HepG2 (cell line): ENCODE results near the gene CHCHD6. TPM values are rescaled to one million over a fixed set of nuclear protein-coding genes. Genes with fewer than 3 reads are reported as not detected.

ENCODE experiments used
- ATAC-seq: fragments of 200-7000 bp; cut with Tn5 transposase; 3 replicates; pipeline ENCODE4 v1.9.1; 2020; ENCODE audit warnings: mild to moderate bottlenecking, moderate library complexity
- BruUV-seq: library from RNA; stranded (reverse); fragments of 400-500 nt; replicated peaks from 2 replicates; lab custom pipeline; 2021; lab: Mats Ljungman, UMichigan
- CTCF ChIA-PET: fragments of 300-600 bp; formaldehyde crosslinking; extraction: SDS; loops from one replicate; lab custom pipeline; 2021; ENCODE audit warnings: low total read pairs, inconsistent platforms, low intra/inter-chr PET ratio; lab: Yijun Ruan, JAX
- POLR2A ChIA-PET: fragments of 350-600 bp; sonication (Branson Sonifier 250); formaldehyde crosslinking; loops from one replicate; lab custom pipeline; 2020; ENCODE audit warnings: antibody characterized with exemption, inconsistent platforms; lab: Yijun Ruan, JAX
- DNase-seq: peaks from one replicate; pipeline ENCODE4 v3.0.0-alpha.2; 2015; ENCODE audit warnings: low spot score
- FAIRE-seq: peaks from 3 replicates; lab custom pipeline; 2011; peaks lifted over from hg19 to GRCh38; lab: Jason Lieb, UNC
- H2AFZ ChIP-seq: one replicate; pipeline ENCODE4 v1.6.1; 2011; ENCODE audit warnings: low read length, inconsistent platforms
- H3K27ac ChIP-seq: fragments of 300-600 bp; 3 replicates; pipeline ENCODE4 v1.8.0; 2011; ENCODE audit warnings: mixed run types, mild to moderate bottlenecking, mixed read lengths, low read length, inconsistent platforms; ENCODE audit not compliant: insufficient read depth; ENCODE audit errors: extremely low read length
- H3K27me3 ChIP-seq, 2 experiments: fragments of 200-600 bp in 1 of 2; 2 replicates in 1 of 2; 3 replicates in 1 of 2; pipeline versions ENCODE4 v1.6.0 to v1.8.0; 2011; ENCODE audit warnings: low read length in 2 of 2, mild to moderate bottlenecking in 2 of 2, moderate library complexity in 2 of 2, inconsistent platforms in 1 of 2; ENCODE audit not compliant: insufficient read depth in 2 of 2, control insufficient read depth in 1 of 2
- H3K36me3 ChIP-seq, 2 experiments: fragments of 200-600 bp in 1 of 2; replicated peaks in 1 of 2; 2 replicates in 1 of 2; 3 replicates in 1 of 2; pipeline versions ENCODE4 v1.5.1 to v1.8.0; 2011; ENCODE audit warnings: low read length in 2 of 2, inconsistent platforms in 1 of 2; ENCODE audit not compliant: insufficient read depth in 2 of 2, control insufficient read depth in 1 of 2
- H3K4me1 ChIP-seq: 2 replicates; pipeline ENCODE4 v1.5.1; 2012; ENCODE audit warnings: low read length, inconsistent platforms; ENCODE audit not compliant: insufficient read depth
- H3K4me2 ChIP-seq: 2 replicates; pipeline ENCODE4 v1.6.0; 2011; ENCODE audit warnings: low read depth, low read length, inconsistent platforms
- H3K4me3 ChIP-seq, 3 experiments: fragments of 200-600 bp in 1 of 3; sonication (generic), shearing (Covaris generic) in 1 of 3; replicated peaks in 1 of 3; 2 replicates each; pipeline ENCODE4 v1.5.1; 2011 to 2016; ENCODE audit warnings: low read length in 3 of 3, inconsistent platforms in 2 of 3, low read depth in 2 of 3, mild to moderate bottlenecking in 2 of 3, control low read depth in 1 of 3, mixed read lengths in 1 of 3; ENCODE audit not compliant: insufficient read depth in 1 of 3
- H3K79me2 ChIP-seq: one replicate; pipeline ENCODE4 v1.6.1; 2011; ENCODE audit warnings: low read length, inconsistent platforms; ENCODE audit not compliant: insufficient read depth
- H3K9ac ChIP-seq: 2 replicates; pipeline ENCODE4 v1.6.0; 2011; ENCODE audit warnings: mild to moderate bottlenecking, low read depth, low read length, inconsistent platforms; ENCODE audit not compliant: insufficient read depth
- H3K9me3 ChIP-seq: 2 replicates; pipeline ENCODE4 v1.5.1; 2012; ENCODE audit warnings: mild to moderate bottlenecking, low read length
- H4K20me1 ChIP-seq: 2 replicates; pipeline ENCODE4 v1.6.0; 2011; ENCODE audit warnings: inconsistent platforms, mild to moderate bottlenecking, low read length, moderate library complexity; ENCODE audit not compliant: insufficient read depth
- ATAD3A ChIP-seq: sonication (generic); formaldehyde crosslinking; IDR thresholded peaks from 2 replicates; pipeline ENCODE4 v1.4.0; 2020; ENCODE audit warnings: missing genetic modification reagents
- DRAP1 ChIP-seq: IDR thresholded peaks from 2 replicates; pipeline ENCODE4 v1.6.1; 2016; ENCODE audit warnings: missing genetic modification reagents, missing compliant biosample characterization
- FIP1L1 ChIP-seq: fragments of 200-400 bp; formaldehyde crosslinking; IDR thresholded peaks from 2 replicates; pipeline ENCODE4 v1.6.1; 2018; ENCODE audit warnings: low read depth, mild to moderate bottlenecking, low read length, moderate library complexity, borderline replicate concordance; ENCODE audit not compliant: insufficient read depth
- HINFP ChIP-seq: sonication (generic); formaldehyde crosslinking; IDR thresholded peaks from 2 replicates; pipeline ENCODE4 v1.4.0; 2020; ENCODE audit warnings: low read depth, mild to moderate bottlenecking, missing genetic modification reagents
- PHB2 ChIP-seq: fragments of 450-650 bp; IDR thresholded peaks from 2 replicates; pipeline ENCODE4 v1.6.1; 2018; ENCODE audit not compliant: partially characterized antibody
- POGK ChIP-seq: sonication (generic); formaldehyde crosslinking; conservative IDR thresholded peaks from 2 replicates; pipeline ENCODE4 v1.8.0; 2022; ENCODE audit warnings: mild to moderate bottlenecking, moderate library complexity, missing genetic modification reagents
- REL ChIP-seq: sonication (generic); formaldehyde crosslinking; conservative IDR thresholded peaks from 2 replicates; pipeline ENCODE4 v1.8.0; 2022; ENCODE audit warnings: mild to moderate bottlenecking, missing genetic modification reagents, moderate library complexity
- SMC3 ChIP-seq: IDR thresholded peaks from 2 replicates; pipeline ENCODE4 v1.6.1; 2011; ENCODE audit warnings: low read length, improper control_type of control experiment
- TCF12 ChIP-seq, 2 experiments: fragments of 450-650 bp in 1 of 2; sonication (generic) in 1 of 2; formaldehyde crosslinking in 1 of 2; IDR thresholded peaks; 2 replicates each; pipeline versions ENCODE4 v1.6.1 to v1.8.0; 2017 to 2022; ENCODE audit warnings: antibody characterized with exemption in 1 of 2, mild to moderate bottlenecking in 1 of 2, missing genetic modification reagents in 1 of 2, moderate library complexity in 1 of 2
- ZNF121 ChIP-seq: sonication (generic); formaldehyde crosslinking; IDR thresholded peaks from 2 replicates; pipeline ENCODE4 v1.5.0; 2020; ENCODE audit warnings: mild to moderate bottlenecking, missing genetic modification reagents
- ZNF503 ChIP-seq: sonication (generic); formaldehyde crosslinking; IDR thresholded peaks from 2 replicates; pipeline ENCODE4 v1.4.0; 2020; ENCODE audit warnings: missing genetic modification reagents
- ZNF546 ChIP-seq: sonication (generic); formaldehyde crosslinking; conservative IDR thresholded peaks from 2 replicates; pipeline ENCODE4 v1.8.1; 2023; ENCODE audit warnings: mild to moderate bottlenecking, missing genetic modification reagents
- ZSCAN5A ChIP-seq: sonication (generic); formaldehyde crosslinking; IDR thresholded peaks from 2 replicates; pipeline ENCODE4 v1.8.0; 2022; ENCODE audit warnings: mild to moderate bottlenecking, missing genetic modification reagents, borderline replicate concordance
- WGBS: methylation state at CpG from one replicate; pipeline ENCODE4 v1.1.6; 2017; ENCODE audit warnings: low lambda C conversion rate; 5-methylcytosine and 5-hydroxymethylcytosine counted together
- in situ Hi-C: cut with HindIII; loops from 2 replicates; pipeline ENCODE4 v1.10.0; 2017; ENCODE audit warnings: low pct_unique_long_range_greater_than_20kb; ENCODE audit not compliant: extremely low pct_ligation_motif_present
- intact Hi-C: fragments of 100-400 bp; cut with micrococcal nuclease; formaldehyde crosslinking; loops from one replicate; pipeline ENCODE4 v1.10.0; 2022; ENCODE audit not compliant: unreplicated experiment
- polyA plus RNA-seq, 8 experiments: library from polyadenylated mRNA; depleted of rRNA in 3 of 8; stranded (reverse) in 7 of 8; unstranded in 1 of 8; fragments of >200 nt; fragmentation: Illumina TruSeq in 4 of 8; extraction: Trizol in 4 of 8; gene quantifications; 2 replicates each; pipeline versions ENCODE4 v1.2.1 to v1.2.3, GENCODE V29; 2011 to 2016; ENCODE audit warnings: low read depth in 4 of 8, missing spikeins in 1 of 8, mixed read lengths in 1 of 8; ENCODE audit not compliant: insufficient read depth in 1 of 8
- total RNA-seq, 5 experiments: library from RNA; depleted of rRNA; stranded (reverse); fragments of >200 nt; fragmentation: Illumina TruSeq; extraction: Trizol; gene quantifications; 2 replicates each; pipeline ENCODE4 v1.2.3, GENCODE V29; 2016; ENCODE audit warnings: low read depth in 1 of 5

CHCHD6 gene
- total and polyA plus RNA-seq, 2 of the 13 experiments (the other 11 are each of a cell fraction or from before 2014, with no cell fraction given): 20.3 to 20.8 TPM

- TF ChIP-seq ZNF121 (CRISPR knock-in tag) (no peak), TCF12 (IDR thresholded peaks at IDR 0.05) (no peak), TCF12 (CRISPR knock-in tag; IDR thresholded peaks at IDR 0.05) (no peak)
These were observed 14.8 kb downstream of the CHCHD6 start (continued) for GRCh38 chr3:126718561-126719445.

- ChIA-PET POLR2A (no interaction called here), CTCF (no interaction called here)
- no peak overlapping the region for H3K27ac ChIP-seq
- ATAC-seq: no peak
- no peaks in the 10 kb centered on the region; the same call in 1 of the 2 replicates for H3K4me1 ChIP-seq
- DNase-seq: no peak
- H4K20me1 ChIP-seq: no peaks in the 10 kb centered on the region; the same call in 1 of the 2 replicates
- H3K4me3 ChIP-seq: no peak overlapping the region
- peaks cover 6% of the 10 kb centered on the region for H3K79me2 ChIP-seq
- FAIRE-seq: no peak
- no peaks in the 10 kb centered on the region for H3K27me3 ChIP-seq
- no peak overlapping the region for H3K4me2 ChIP-seq
- H3K36me3 ChIP-seq: no peaks in the 10 kb centered on the region
- BruUV-seq: no TSS peak
- H2AFZ ChIP-seq: no peak overlapping the region
- no peak overlapping the region for H3K9ac ChIP-seq
- intact Hi-C loops: no loop called here
- no peaks in the 10 kb centered on the region for H3K9me3 ChIP-seq
- in situ Hi-C loops: no loop called here
- WGBS: 97% methylated on average over 4 of the region's 5 CpGs
- TF ChIP-seq ATAD3A (no peak), HINFP (CRISPR knock-in tag) (no peak), PHB2 (no peak), REL (CRISPR knock-in tag) (no peak), ZNF546 (CRISPR knock-in tag) (no peak), DRAP1 (CRISPR knock-in tag) (no peak), ZNF503 (no peak), FIP1L1 (no peak), ZSCAN5A (no peak), SMC3 (no peak), POGK (no peak)
These were observed 16.6 kb downstream of the CHCHD6 start for GRCh38 chr3:126720596-126720995.
